Measurements from ENCODE around the gene PIGU. TPM values are rescaled to one million over a fixed set of nuclear protein-coding genes. Genes with fewer than 3 reads are reported as not detected.
"Not testable (repeated sequence)": the region's sequence is repeated elsewhere in the genome, so short reads cannot be mapped to it uniquely, and the experiment has no call there.

The PIGU gene
- total RNA-seq, 2 experiments from 2014 or later = 24.8 to 26.4 TPM

GRCh38 chr20:34675993-34676641, 775 bp downstream of the PIGU start:
- POLR2A ChIA-PET = interaction anchor here (0.6 to 1.6 kb wide), 3 partner anchors 28 to 1707 kb away, joined by 4 to 13 read pairs (median 5); partner anchors contain the start of gene TP53INP2
- CTCF ChIA-PET = interaction anchor here (1.3 kb wide), 1 partner anchor 32 kb away, joined by 4 read pairs; no protein-coding TSS in a partner anchor

GRCh38 chr20:34675561-34675960, 1.3 kb downstream of the PIGU start:
- POLR2A ChIA-PET = no interaction called here
- CTCF ChIA-PET = no interaction called here

- ChIA-PET CTCF (interaction anchor here (0.7 to 0.9 kb wide), 2 partner anchors 40 to 59 kb away, joined by 3 read pairs; no protein-coding TSS in a partner anchor), POLR2A (interaction anchor here (0.5 kb wide), 1 partner anchor 12 kb away, joined by 9 read pairs; no protein-coding TSS in a partner anchor)
These were observed 3.5 kb downstream of the PIGU start for GRCh38 chr20:34673412-34673811.

GRCh38 chr20:34669094-34669493, 7.8 kb downstream of the PIGU start:
- POLR2A ChIA-PET = interaction anchor here (0.6 kb wide), 2 partner anchors 373 to 609 kb away, joined by 5 to 6 read pairs; partner anchors contain the start of gene MMP24OS
- CTCF ChIA-PET = interaction anchor here (1.2 kb wide), 1 partner anchor 40 kb away, joined by 3 read pairs; no protein-coding TSS in a partner anchor

GRCh38 chr20:34664751-34665150, 12.1 kb downstream of the PIGU start:
- POLR2A ChIA-PET = interaction anchor here (0.6 kb wide), 1 partner anchor 1932 kb away, joined by 4 read pairs; no protein-coding TSS in a partner anchor
- CTCF ChIA-PET = not testable (repeated sequence)

GRCh38 chr20:34663213-34663943, 13.5 kb downstream of the PIGU start:
- ChIA-PET CTCF (no interaction called here), POLR2A (interaction anchor here (0.5 kb wide), 1 partner anchor 358 kb away, joined by 4 read pairs; no protein-coding TSS in a partner anchor)

GRCh38 chr20:34661811-34662210, 15.1 kb downstream of the PIGU start:
- POLR2A ChIA-PET, CTCF ChIA-PET: not testable (repeated sequence)

- CTCF ChIA-PET, POLR2A ChIA-PET: not testable (repeated sequence)
These were observed 18.2 kb downstream of the PIGU start for GRCh38 chr20:34658654-34659053.

GRCh38 chr20:34654207-34654744, 22.6 kb downstream of the PIGU start:
- POLR2A ChIA-PET = interaction anchor here (0.7 kb wide), 1 partner anchor 20 kb away, joined by 3 read pairs; no protein-coding TSS in a partner anchor
- CTCF ChIA-PET = no interaction called here

- ChIA-PET POLR2A (no interaction called here), CTCF (interaction anchor here (0.8 kb wide), 1 partner anchor 115 kb away, joined by 3 read pairs; no protein-coding TSS in a partner anchor)
These were observed 25.7 kb downstream of the PIGU start for GRCh38 chr20:34651200-34651599.

- CTCF ChIA-PET = interaction anchor here (0.6 to 1.0 kb wide), 2 partner anchors 8 to 57 kb away, joined by 3 to 4 read pairs; no protein-coding TSS in a partner anchor
These were observed 29.2 kb downstream of the PIGU start for GRCh38 chr20:34647737-34648136.

GRCh38 chr20:34644951-34645350, 31.9 kb downstream of the PIGU start:
- CTCF ChIA-PET = no interaction called here
- POLR2A ChIA-PET = no interaction called here

More at GRCh38 chr20:34647737-34648136, 29.2 kb downstream of the PIGU start:
- POLR2A ChIA-PET = no interaction called here

GRCh38 chr20:34644345-34644744, 32.5 kb downstream of the PIGU start:
- ChIA-PET POLR2A (no interaction called here), CTCF (no interaction called here)

- ChIA-PET POLR2A (no interaction called here), CTCF (no interaction called here)
These were observed 33.0 kb downstream of the PIGU start for GRCh38 chr20:34643928-34644327.

GRCh38 chr20:34642009-34642408, 34.9 kb downstream of the PIGU start:
- POLR2A ChIA-PET = no interaction called here
- CTCF ChIA-PET = interaction anchor here (0.7 kb wide), 2 partner anchors 73 to 504 kb away, joined by 3 to 4 read pairs; no protein-coding TSS in a partner anchor

GRCh38 chr20:34639755-34640222, 37.1 kb downstream of the PIGU start:
- ChIA-PET CTCF (interaction anchor here (1.5 kb wide), 1 partner anchor 327 kb away, joined by 3 read pairs; no protein-coding TSS in a partner anchor), POLR2A (no interaction called here)

- POLR2A ChIA-PET = no interaction called here
- CTCF ChIA-PET = no interaction called here
These were observed 38.4 kb downstream of the PIGU start for GRCh38 chr20:34638532-34638931.

- CTCF ChIA-PET = no interaction called here
- POLR2A ChIA-PET = no interaction called here
These were observed 38.9 kb downstream of the PIGU start for GRCh38 chr20:34638039-34638292.

- CTCF ChIA-PET = no interaction called here
- POLR2A ChIA-PET = no interaction called here
These were observed 39.5 kb downstream of the PIGU start for GRCh38 chr20:34637245-34638038.

GRCh38 chr20:34636648-34637047, 40.2 kb downstream of the PIGU start:
- ChIA-PET CTCF (no interaction called here), POLR2A (no interaction called here)

All from activated CD8-positive, alpha-beta memory T cell treated with anti-CD3 and anti-CD28 coated beads for 36 hours (primary cell).